Osteoblast (primary cell): ENCODE measurements around the gene KRTAP5-6. TPM values are rescaled to one million over a fixed set of nuclear protein-coding genes. Genes with fewer than 3 reads are reported as not detected.

ENCODE experiments used
- DNase-seq: peaks from one replicate; pipeline ENCODE4 v3.0.0; 2011; ENCODE audit warnings: low spot score, mixed read lengths; ENCODE audit not compliant: insufficient read length; ENCODE audit errors: missing footprints
- H2AFZ ChIP-seq: 2 replicates; pipeline ENCODE4 v1.6.0; 2011; ENCODE audit warnings: mild to moderate bottlenecking, low read length
- H3K27ac ChIP-seq: 2 replicates; pipeline ENCODE4 v1.5.1; 2011; ENCODE audit warnings: mild to moderate bottlenecking, low read depth, low read length, moderate library complexity
- H3K27me3 ChIP-seq: 2 replicates; pipeline ENCODE4 v1.6.0; 2012; ENCODE audit warnings: mild to moderate bottlenecking, control low read depth, inconsistent platforms, low read length, moderate library complexity; ENCODE audit not compliant: insufficient read depth
- H3K36me3 ChIP-seq: 2 replicates; pipeline ENCODE4 v1.5.1; 2011; ENCODE audit warnings: mild to moderate bottlenecking, low read length, control low read depth, moderate library complexity; ENCODE audit not compliant: insufficient read depth
- H3K4me1 ChIP-seq: 2 replicates; pipeline ENCODE4 v1.5.1; 2011; ENCODE audit warnings: mild to moderate bottlenecking, low read length, control low read depth, moderate library complexity; ENCODE audit not compliant: insufficient read depth
- H3K4me2 ChIP-seq: 2 replicates; pipeline ENCODE4 v1.6.0; 2011; ENCODE audit warnings: mild to moderate bottlenecking, low read length; ENCODE audit not compliant: insufficient read depth
- H3K4me3 ChIP-seq: fragments of 200-600 bp; sonication (generic); 3 replicates; pipeline ENCODE4 v1.5.1; 2012; ENCODE audit warnings: mild to moderate bottlenecking, low read length, inconsistent platforms; ENCODE audit not compliant: insufficient read depth
- H3K79me2 ChIP-seq: 2 replicates; pipeline ENCODE4 v1.6.0; 2012; ENCODE audit warnings: mild to moderate bottlenecking, low read length, control low read depth, inconsistent platforms; ENCODE audit not compliant: insufficient read depth
- H3K9me3 ChIP-seq: 2 replicates; pipeline ENCODE4 v1.5.1; 2011; ENCODE audit warnings: low read depth, low read length, control low read depth
- H4K20me1 ChIP-seq: 2 replicates; pipeline ENCODE4 v1.6.0; 2012; ENCODE audit warnings: mild to moderate bottlenecking, low read length, control low read depth; ENCODE audit not compliant: insufficient read depth
- total RNA-seq: library from RNA; depleted of rRNA; stranded (reverse); fragments of >200 nt; gene quantifications from 2 replicates; pipeline ENCODE4 v1.2.3, GENCODE V29; 2012
- TF ChIP-seq, protein P1 (sequence below): IDR thresholded peaks from 2 replicates; pipeline ENCODE4 v1.5.1; 2011; ENCODE audit warnings: mild to moderate bottlenecking, low read depth, low read length, moderate library complexity; ENCODE audit errors: extremely low read depth

KRTAP5-6 gene
- total RNA-seq, 1 donor: not detected

DNA sequence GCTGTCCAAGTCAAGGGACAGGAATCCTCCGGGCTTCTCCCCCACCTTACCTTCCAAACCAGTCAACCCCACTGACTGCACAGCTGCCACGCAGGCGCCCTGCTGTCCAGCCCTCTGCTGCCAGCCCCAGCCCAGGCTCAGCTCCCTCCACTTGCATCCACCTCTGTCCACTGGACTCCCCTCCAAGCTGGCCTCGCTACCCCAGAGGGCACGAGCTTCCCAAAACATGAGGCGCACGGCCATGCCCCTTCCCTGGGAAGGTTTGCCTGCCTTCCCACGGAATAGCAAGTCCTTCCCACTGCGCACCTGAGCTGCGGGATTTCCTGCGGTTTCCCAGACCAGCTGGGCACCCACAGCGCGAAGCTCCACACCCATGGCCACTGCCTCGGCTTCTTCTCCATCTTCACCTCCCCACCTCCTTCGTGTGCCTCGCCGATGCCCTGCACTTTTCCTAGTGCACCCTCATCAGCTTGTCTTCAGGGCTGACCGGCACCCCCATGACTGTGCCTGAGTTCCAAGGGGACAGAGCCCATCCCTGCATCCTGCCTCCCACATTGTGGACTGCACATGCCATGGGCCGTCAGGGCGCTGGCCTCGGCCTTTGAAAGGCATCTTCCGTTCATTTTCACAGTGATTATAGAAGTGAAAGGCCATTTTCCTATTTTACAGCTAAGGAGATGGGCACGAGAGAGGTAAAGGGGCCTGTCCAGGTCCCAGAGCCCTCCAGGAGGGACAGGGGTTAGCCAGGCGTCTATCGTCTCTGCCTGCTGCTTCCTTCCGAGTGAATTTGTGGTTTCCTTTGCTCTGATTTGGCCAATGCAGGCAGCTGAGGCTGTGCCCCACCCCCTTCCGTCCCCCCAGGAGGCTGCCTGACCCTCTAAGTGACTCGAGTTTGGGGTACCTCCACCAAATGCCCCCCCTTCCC is 37.0 kb downstream of the KRTAP5-6 start:
- Histone ChIP-seq H4K20me1 (peaks cover 7% of the 10 kb centered on the region), H3K4me3 (no peak overlapping the region), H3K79me2 (no peaks in the 10 kb centered on the region), H3K9me3 (peaks cover 4% of the 10 kb centered on the region), H2AFZ (no peak overlapping the region), H3K27ac (no peak overlapping the region), H3K27me3 (peaks cover 31% of the 10 kb centered on the region), H3K36me3 (no peaks in the 10 kb centered on the region), H3K4me1 (no peaks in the 10 kb centered on the region), H3K4me2 (no peak overlapping the region)
- TF ChIP-seq, protein P1, sequence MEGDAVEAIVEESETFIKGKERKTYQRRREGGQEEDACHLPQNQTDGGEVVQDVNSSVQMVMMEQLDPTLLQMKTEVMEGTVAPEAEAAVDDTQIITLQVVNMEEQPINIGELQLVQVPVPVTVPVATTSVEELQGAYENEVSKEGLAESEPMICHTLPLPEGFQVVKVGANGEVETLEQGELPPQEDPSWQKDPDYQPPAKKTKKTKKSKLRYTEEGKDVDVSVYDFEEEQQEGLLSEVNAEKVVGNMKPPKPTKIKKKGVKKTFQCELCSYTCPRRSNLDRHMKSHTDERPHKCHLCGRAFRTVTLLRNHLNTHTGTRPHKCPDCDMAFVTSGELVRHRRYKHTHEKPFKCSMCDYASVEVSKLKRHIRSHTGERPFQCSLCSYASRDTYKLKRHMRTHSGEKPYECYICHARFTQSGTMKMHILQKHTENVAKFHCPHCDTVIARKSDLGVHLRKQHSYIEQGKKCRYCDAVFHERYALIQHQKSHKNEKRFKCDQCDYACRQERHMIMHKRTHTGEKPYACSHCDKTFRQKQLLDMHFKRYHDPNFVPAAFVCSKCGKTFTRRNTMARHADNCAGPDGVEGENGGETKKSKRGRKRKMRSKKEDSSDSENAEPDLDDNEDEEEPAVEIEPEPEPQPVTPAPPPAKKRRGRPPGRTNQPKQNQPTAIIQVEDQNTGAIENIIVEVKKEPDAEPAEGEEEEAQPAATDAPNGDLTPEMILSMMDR: no peak
- DNase-seq: no peak

DNA sequence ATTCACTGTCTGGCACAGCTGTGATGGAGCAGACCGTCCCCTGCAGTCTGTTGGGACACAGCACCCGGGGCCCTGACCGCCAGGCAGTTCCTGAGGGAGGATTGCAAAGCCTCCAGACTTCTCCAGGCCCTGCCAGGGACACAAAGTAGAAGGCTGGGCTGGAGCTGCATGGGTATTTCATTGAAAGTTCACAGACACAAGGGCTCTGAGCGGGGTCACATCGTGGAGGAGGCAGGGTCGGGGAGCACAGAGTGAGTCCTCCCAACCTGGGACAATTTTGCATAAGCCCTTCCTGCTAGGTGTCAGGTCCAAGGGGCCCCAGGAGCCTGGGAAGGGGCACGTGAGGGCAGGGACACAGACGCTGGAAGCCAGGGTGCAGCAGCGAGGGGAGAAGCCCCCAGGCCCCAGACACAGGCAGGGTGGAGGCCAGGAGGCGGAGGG is 37.7 kb downstream of the KRTAP5-6 start:
- TF ChIP-seq, protein P1: no peak
- H3K9me3 ChIP-seq: peaks cover 4% of the 10 kb centered on the region
- DNase-seq: no peak
- H3K27ac ChIP-seq: no peak overlapping the region
- no peak overlapping the region for H2AFZ ChIP-seq
- H3K36me3 ChIP-seq: no peaks in the 10 kb centered on the region
- H4K20me1 ChIP-seq: peaks cover 11% of the 10 kb centered on the region
- no peak overlapping the region for H3K4me2 ChIP-seq
- no peaks in the 10 kb centered on the region for H3K79me2 ChIP-seq
- peaks cover 25% of the 10 kb centered on the region for H3K27me3 ChIP-seq
- no peak overlapping the region for H3K4me3 ChIP-seq
- H3K4me1 ChIP-seq: no peaks in the 10 kb centered on the region

- no peak overlapping the region for H3K4me2 ChIP-seq
- H3K36me3 ChIP-seq: no peaks in the 10 kb centered on the region
- H4K20me1 ChIP-seq: peaks cover 11% of the 10 kb centered on the region
- no peak overlapping the region for H3K27ac ChIP-seq
- peaks cover 4% of the 10 kb centered on the region for H3K9me3 ChIP-seq
- H3K79me2 ChIP-seq: no peaks in the 10 kb centered on the region
- no peak overlapping the region for H3K4me3 ChIP-seq
- no peak for DNase-seq
- peaks cover 21% of the 10 kb centered on the region for H3K27me3 ChIP-seq
- no peak overlapping the region for H2AFZ ChIP-seq
- no peaks in the 10 kb centered on the region for H3K4me1 ChIP-seq
- TF ChIP-seq, protein P1: no peak
These were observed 38.3 kb downstream of the KRTAP5-6 start for GRCh38 chr11:1735271-1735670.

DNA sequence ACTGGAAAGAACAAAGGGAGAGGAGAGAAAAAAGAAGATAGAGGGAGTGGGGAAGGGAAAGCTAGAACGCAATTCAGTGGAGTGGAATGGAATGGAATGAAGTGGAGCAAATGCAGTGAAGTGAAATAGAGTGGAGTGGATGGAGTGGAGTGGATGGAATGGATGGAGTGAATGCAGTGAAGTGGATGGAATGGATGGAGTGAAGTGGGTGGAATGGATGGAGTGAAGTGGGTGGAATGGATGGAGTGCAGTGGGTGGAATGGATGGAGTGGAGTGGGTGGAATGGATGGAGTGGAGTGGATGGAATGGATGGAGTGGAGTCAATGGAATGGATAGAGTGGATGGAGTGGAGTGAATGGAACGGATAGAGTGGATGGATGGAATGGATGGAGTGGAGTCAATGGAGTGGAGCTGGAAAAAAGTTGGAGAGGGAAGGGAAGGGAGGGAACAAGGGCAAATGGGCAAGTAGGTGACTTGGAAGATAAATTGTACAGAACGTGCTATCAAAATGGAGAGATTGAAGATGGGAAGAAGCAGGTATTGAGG is 39.5 kb downstream of the KRTAP5-6 start:
- DNase-seq: no peak
- peaks cover 18% of the 10 kb centered on the region for H4K20me1 ChIP-seq

More for the DNA sequence above, 39.5 kb downstream of the KRTAP5-6 start:
- Histone ChIP-seq H3K27ac (no peak overlapping the region), H3K36me3 (no peaks in the 10 kb centered on the region), H3K9me3 (peaks cover 4% of the 10 kb centered on the region), H3K4me3 (no peak overlapping the region), H3K79me2 (no peaks in the 10 kb centered on the region), H3K4me2 (no peak overlapping the region), H3K27me3 (peaks cover 15% of the 10 kb centered on the region), H2AFZ (no peak overlapping the region), H3K4me1 (no peaks in the 10 kb centered on the region)
- TF ChIP-seq, protein P1: no peak
